Skeletal muscle tissue (tissue), 4 donors: Measurements from ENCODE around the gene PDK3. TPM values are rescaled to one million over a fixed set of nuclear protein-coding genes. Genes with fewer than 3 reads are reported as not detected.

Experiments
- H3K27ac ChIP-seq: one replicate; pipeline ENCODE4 v1.7.0; 2013; ENCODE audit warnings: mild to moderate bottlenecking, low read depth, low read length, inconsistent platforms
- H3K27me3 ChIP-seq, 3 donors: one replicate each; pipeline ENCODE4 v1.7.0; 2013; ENCODE audit warnings: low read length in 3 of 3; ENCODE audit not compliant: control insufficient read depth in 3 of 3, insufficient read depth in 3 of 3
- H3K36me3 ChIP-seq, 3 donors: one replicate each; pipeline ENCODE4 v1.7.0; 2013; ENCODE audit warnings: low read length in 3 of 3; ENCODE audit not compliant: control insufficient read depth in 3 of 3, insufficient read depth in 3 of 3
- H3K4me1 ChIP-seq, 3 donors: one replicate each; pipeline ENCODE4 v1.7.0; 2013; ENCODE audit warnings: low read length in 3 of 3, mild to moderate bottlenecking in 3 of 3; ENCODE audit not compliant: control insufficient read depth in 3 of 3, insufficient read depth in 3 of 3
- H3K4me3 ChIP-seq, 3 donors: one replicate each; pipeline ENCODE4 v1.7.0; 2013; ENCODE audit warnings: low read length in 3 of 3
- H3K9ac ChIP-seq, 3 donors: one replicate each; pipeline ENCODE4 v1.7.0; 2013; ENCODE audit warnings: low read length in 3 of 3, mild to moderate bottlenecking in 3 of 3, moderate library complexity in 2 of 3, low read depth in 1 of 3
- H3K9me3 ChIP-seq, 3 donors: one replicate each; pipeline ENCODE4 v1.7.0; 2013; ENCODE audit warnings: low read length in 3 of 3; ENCODE audit not compliant: control insufficient read depth in 3 of 3
- total RNA-seq: library from RNA; depleted of rRNA; stranded (reverse); fragments of >200 nt; gene quantifications from one replicate; pipeline ENCODE4 v1.2.3, GENCODE V29; 2014
- donor health status: Osteomylitis.

PDK3 gene
- total RNA-seq, 1 donor from 2014 or later: 7.8 TPM

GRCh38 chrX:24443918-24444317 lies 21.2 kb upstream of the PDK3 start:
- Histone ChIP-seq H3K4me1 (no peaks in the 10 kb centered on the region), H3K36me3 (no peaks in the 10 kb centered on the region), H3K27ac (no peak overlapping the region), H3K4me3 (no peak overlapping the region), H3K27me3 (no peaks in the 10 kb centered on the region), H3K9me3 (no peaks in the 10 kb centered on the region), H3K9ac (no peak overlapping the region)

- Histone ChIP-seq H3K4me3 (no peak overlapping the region), H3K4me1 (no peaks in the 10 kb centered on the region)
Observed at GRCh38 chrX:24444645-24445044, 20.4 kb upstream of the PDK3 start.

DNA sequence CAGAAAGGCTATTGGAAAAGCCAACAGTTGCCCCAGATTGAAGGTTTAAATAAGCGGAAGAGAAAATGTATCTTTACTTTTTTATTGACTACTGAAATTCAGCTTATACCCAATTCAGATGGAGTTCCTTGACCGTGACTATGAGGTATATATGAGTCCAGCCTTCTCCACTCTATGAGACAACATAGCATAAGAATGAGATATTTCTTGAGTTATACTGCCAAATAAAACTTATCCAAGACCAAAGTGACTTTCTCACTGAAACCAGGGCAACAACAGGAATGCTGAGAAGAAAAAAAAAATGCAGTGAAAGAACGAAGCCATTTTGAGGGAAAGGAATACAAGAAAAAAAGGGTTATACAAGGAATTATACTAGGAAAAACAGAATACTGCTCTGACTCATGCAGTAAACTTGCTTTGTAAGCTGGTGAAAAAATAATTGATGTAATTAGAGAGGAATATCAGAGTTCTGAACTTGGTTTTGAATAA lies 16.3 kb upstream of the PDK3 start:
- H3K27me3 ChIP-seq: no peaks in the 10 kb centered on the region
- no peak overlapping the region for H3K4me3 ChIP-seq
- H3K9me3 ChIP-seq: no peaks in the 10 kb centered on the region
- no peaks in the 10 kb centered on the region for H3K4me1 ChIP-seq
- no peak overlapping the region for H3K27ac ChIP-seq
- H3K36me3 ChIP-seq: no peaks in the 10 kb centered on the region
- no peak overlapping the region for H3K9ac ChIP-seq

More at GRCh38 chrX:24444645-24445044, 20.4 kb upstream of the PDK3 start:
- no peak overlapping the region for H3K9ac ChIP-seq
- H3K27ac ChIP-seq: no peak overlapping the region
- no peaks in the 10 kb centered on the region for H3K9me3 ChIP-seq
- H3K27me3 ChIP-seq: no peaks in the 10 kb centered on the region
- no peaks in the 10 kb centered on the region for H3K36me3 ChIP-seq

GRCh38 chrX:24463077-24463476 lies 2.0 kb upstream of the PDK3 start:
- Histone ChIP-seq H3K9ac (no peak overlapping the region), H3K4me3 (no peak overlapping the region), H3K4me1 (peaks cover 0 to 6% (median 2%) of the 10 kb centered on the region in 3 donors), H3K36me3 (no peaks in the 10 kb centered on the region), H3K27ac (no peak overlapping the region), H3K27me3 (no peaks in the 10 kb centered on the region), H3K9me3 (no peaks in the 10 kb centered on the region)

DNA sequence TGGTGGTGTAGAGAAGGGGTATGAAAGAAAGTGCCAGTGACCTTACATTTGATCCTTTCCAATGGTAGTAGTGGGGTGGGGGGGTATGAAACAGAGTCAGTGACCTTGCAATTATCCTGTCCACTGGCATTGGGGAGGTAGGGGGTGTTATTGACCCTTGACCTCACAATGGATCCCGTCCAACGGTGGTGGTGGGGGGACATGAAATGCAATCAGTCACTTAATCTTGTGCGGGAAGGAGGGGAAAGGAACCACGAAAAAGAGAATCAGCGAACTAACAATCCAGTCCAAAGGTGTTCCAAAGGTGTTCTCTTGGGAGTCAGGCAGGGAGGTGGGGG lies 619 bp upstream of the PDK3 start:
- no peaks in the 10 kb centered on the region for H3K36me3 ChIP-seq
- no peaks in the 10 kb centered on the region for H3K9me3 ChIP-seq
- peak overlapping the region; percentile 67 to 77 (median 72) for H3K4me3 ChIP-seq
- no peaks in the 10 kb centered on the region for H3K27me3 ChIP-seq
- peaks cover 0 to 6% (median 2%) of the 10 kb centered on the region in 3 donors for H3K4me1 ChIP-seq
- peak overlapping the region; percentile 54 for H3K27ac ChIP-seq
- peak overlapping the region; percentile 33 to 82 (median 64) for H3K9ac ChIP-seq

DNA sequence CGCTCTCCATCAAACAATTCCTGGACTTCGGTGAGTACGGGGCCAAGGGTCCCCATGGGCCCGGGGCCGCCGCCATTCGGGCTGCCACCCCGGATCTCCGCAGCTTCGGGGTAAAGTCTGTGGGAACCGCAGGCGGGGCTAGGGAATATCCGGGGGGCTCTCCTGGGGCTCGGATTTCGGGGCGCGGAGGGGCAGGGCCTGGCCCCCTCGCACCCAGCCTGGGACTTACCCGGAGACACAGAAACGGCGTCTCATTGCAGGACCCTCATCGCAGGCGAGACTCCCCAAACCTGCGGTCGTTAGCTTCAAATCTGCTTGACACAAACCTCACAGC lies 413 bp downstream of the PDK3 start:
- Histone ChIP-seq H3K9ac (peak overlapping the region; percentile 50 to 82 (median 51)), H3K27me3 (no peaks in the 10 kb centered on the region), H3K4me3 (peak overlapping the region; percentile 62 to 77 (median 72)), H3K4me1 (peaks cover 0 to 6% (median 2%) of the 10 kb centered on the region in 3 donors), H3K27ac (no peak overlapping the region), H3K36me3 (no peaks in the 10 kb centered on the region), H3K9me3 (no peaks in the 10 kb centered on the region)

DNA sequence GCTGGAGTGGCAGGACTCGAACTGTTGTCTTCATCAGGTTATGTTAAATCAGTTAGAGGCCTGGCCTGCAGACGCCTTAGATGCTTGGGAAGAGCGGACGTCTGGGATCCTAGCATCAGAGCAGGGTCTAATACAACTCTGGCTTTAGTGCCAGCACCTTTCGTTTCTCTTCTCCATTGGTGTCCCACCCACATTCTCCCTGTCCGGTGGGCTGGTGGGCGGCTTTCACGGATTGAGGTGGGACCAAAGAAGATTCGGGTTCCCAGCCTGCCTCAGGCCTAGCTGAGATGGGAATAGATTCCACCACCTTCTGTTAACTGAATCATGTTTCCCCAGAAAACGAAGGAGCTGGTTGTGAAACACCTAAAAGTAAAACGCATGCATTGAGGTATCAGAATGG lies 939 bp downstream of the PDK3 start:
- no peaks in the 10 kb centered on the region for H3K36me3 ChIP-seq
- H3K4me1 ChIP-seq: peaks cover 0 to 6% (median 2%) of the 10 kb centered on the region in 3 donors
- H3K27ac ChIP-seq: no peak overlapping the region
- H3K9ac ChIP-seq: peak overlapping the region in 2 of 3 donors; percentile 25 to 51
- peak overlapping the region; percentile 62 to 77 (median 72) for H3K4me3 ChIP-seq
- H3K27me3 ChIP-seq: no peaks in the 10 kb centered on the region
- H3K9me3 ChIP-seq: no peaks in the 10 kb centered on the region

- Histone ChIP-seq H3K9ac (no peak overlapping the region), H3K4me3 (no peak overlapping the region), H3K4me1 (peaks cover 0 to 6% (median 2%) of the 10 kb centered on the region in 3 donors), H3K9me3 (no peaks in the 10 kb centered on the region), H3K36me3 (no peaks in the 10 kb centered on the region), H3K27ac (no peak overlapping the region), H3K27me3 (no peaks in the 10 kb centered on the region)
Observed at GRCh38 chrX:24468245-24468644, 3.2 kb downstream of the PDK3 start.

DNA sequence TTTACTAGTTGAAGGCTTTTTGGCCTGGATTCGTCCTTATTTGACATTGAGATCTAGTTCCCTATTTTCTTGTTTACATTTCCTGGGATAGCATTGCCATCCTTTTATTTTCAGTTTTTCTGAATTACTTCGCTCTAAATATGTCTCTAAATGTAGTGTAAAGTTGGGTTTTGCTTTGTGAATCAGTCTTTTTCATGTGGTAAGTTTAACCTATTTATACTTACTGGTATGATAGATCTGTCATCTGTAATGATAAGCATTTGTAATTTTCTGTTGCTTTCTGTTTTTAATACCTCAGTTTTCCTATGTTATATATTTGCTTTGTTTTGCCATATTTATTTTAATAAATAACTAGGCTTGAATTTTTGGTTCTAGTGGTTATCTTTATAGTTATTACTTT lies 6.7 kb downstream of the PDK3 start:
- H3K27me3 ChIP-seq: no peaks in the 10 kb centered on the region
- H3K4me3 ChIP-seq: no peak overlapping the region
- no peaks in the 10 kb centered on the region for H3K4me1 ChIP-seq
- H3K36me3 ChIP-seq: no peaks in the 10 kb centered on the region
- H3K9me3 ChIP-seq: no peaks in the 10 kb centered on the region
- H3K9ac ChIP-seq: no peak overlapping the region
- H3K27ac ChIP-seq: no peak overlapping the region

DNA sequence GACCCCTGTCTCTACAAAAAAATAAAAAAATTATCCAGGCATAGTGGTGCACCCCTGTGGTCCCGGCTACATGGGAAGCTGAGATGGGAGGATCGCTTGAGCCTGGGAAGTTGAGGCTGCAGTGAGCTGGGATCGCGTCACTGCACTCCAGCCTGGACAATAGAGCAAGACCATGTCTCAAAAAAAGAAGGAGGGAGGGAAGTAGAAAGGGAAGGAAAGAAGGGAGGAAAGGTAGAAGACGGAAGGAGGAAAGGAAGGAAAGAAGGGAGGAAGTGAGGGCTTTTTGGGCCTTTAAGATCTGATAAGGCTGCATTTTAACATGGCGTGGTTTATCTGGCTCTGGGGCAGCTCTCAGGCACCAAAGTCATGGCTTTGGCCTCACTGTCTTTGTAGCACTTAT lies 10.4 kb downstream of the PDK3 start:
- H3K9me3 ChIP-seq: no peaks in the 10 kb centered on the region
- peaks cover 0 to 4% (median 0%) of the 10 kb centered on the region in 3 donors for H3K4me1 ChIP-seq
- no peak overlapping the region for H3K9ac ChIP-seq
- no peak overlapping the region for H3K4me3 ChIP-seq
- H3K27ac ChIP-seq: no peak overlapping the region
- no peaks in the 10 kb centered on the region for H3K27me3 ChIP-seq
- no peaks in the 10 kb centered on the region for H3K36me3 ChIP-seq

DNA sequence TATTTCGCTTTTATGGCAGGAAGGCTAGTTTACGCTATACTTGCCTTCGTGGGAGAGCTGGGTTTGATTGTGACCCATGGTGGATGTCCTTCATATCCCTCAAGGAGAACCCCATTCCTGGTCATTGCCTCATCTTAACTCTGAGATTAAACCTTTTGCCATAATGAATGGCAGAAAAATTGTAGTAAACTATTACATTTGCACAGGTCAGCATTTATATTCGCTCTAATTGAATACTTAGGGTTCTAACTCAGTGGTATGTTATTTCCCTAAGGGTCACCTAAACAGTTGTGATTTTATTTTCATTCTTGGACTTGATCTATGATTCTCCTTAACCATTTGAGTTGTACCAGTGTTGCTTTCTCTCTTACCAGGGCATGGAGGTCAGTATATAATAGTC lies 13.4 kb downstream of the PDK3 start:
- no peaks in the 10 kb centered on the region for H3K36me3 ChIP-seq
- H3K9me3 ChIP-seq: no peaks in the 10 kb centered on the region
- peaks cover 0 to 4% (median 0%) of the 10 kb centered on the region in 3 donors for H3K4me1 ChIP-seq
- no peak overlapping the region for H3K27ac ChIP-seq
- H3K4me3 ChIP-seq: no peak overlapping the region
- H3K27me3 ChIP-seq: no peaks in the 10 kb centered on the region
- H3K9ac ChIP-seq: no peak overlapping the region
